Caco-2 (cell line): ENCODE data around the gene TMEM232. TPM values are rescaled to one million over a fixed set of nuclear protein-coding genes. Genes with fewer than 3 reads are reported as not detected.

ENCODE experiments used
- BruUV-seq: library from RNA; stranded (reverse); fragments of 400-500 nt; replicated peaks from 2 replicates; lab custom pipeline; 2021; lab: Mats Ljungman, UMichigan
- CTCF ChIA-PET: fragments of 300-600 bp; sonication (Branson Sonifier 250); formaldehyde crosslinking; loops from one replicate; lab custom pipeline; 2022; ENCODE audit warnings: antibody characterized with exemption; lab: Charles Lee
- POLR2A ChIA-PET: fragments of 300-600 bp; sonication (Branson Sonifier 250); formaldehyde crosslinking; loops from one replicate; lab custom pipeline; 2022; ENCODE audit warnings: antibody characterized with exemption; lab: Charles Lee
- DNase-seq, 2 experiments: peaks; one replicate each; pipeline versions ENCODE4 v3.0.0 to v3.0.0-alpha.2; 2020 to 2022
- H3K27me3 ChIP-seq: replicated peaks from 2 replicates; pipeline ENCODE4 v1.6.0; 2011; ENCODE audit warnings: low read length; ENCODE audit not compliant: control insufficient read depth, insufficient read depth
- H3K36me3 ChIP-seq: 2 replicates; pipeline ENCODE4 v1.5.1; 2011; ENCODE audit warnings: low read length; ENCODE audit not compliant: control insufficient read depth, insufficient read depth
- H3K4me1 ChIP-seq: fragments of 250-450 bp; sonication (Bioruptor Pico); 2 replicates; pipeline ENCODE4 v1.5.1; 2020; ENCODE audit warnings: mild to moderate bottlenecking
- H3K4me3 ChIP-seq: 2 replicates; pipeline ENCODE4 v1.5.1; 2011; ENCODE audit warnings: low read depth, mild to moderate bottlenecking, control low read depth, low read length
- H3K9me3 ChIP-seq: fragments of 250-450 bp; sonication (Bioruptor Pico); 2 replicates; pipeline ENCODE4 v1.5.1; 2020; ENCODE audit warnings: mild to moderate bottlenecking, moderate library complexity
- H3K27ac Mint-ChIP-seq: one replicate; pipeline ENCODE4 v1.8.0; 2022; ENCODE audit warnings: mixed read lengths; ENCODE audit not compliant: unreplicated experiment
- H3K27me3 Mint-ChIP-seq: one replicate; pipeline ENCODE4 v1.8.0; 2022; ENCODE audit warnings: mixed read lengths; ENCODE audit not compliant: insufficient read depth, unreplicated experiment
- H3K36me3 Mint-ChIP-seq: one replicate; pipeline ENCODE4 v1.8.0; 2022; ENCODE audit warnings: mild to moderate bottlenecking, mixed read lengths; ENCODE audit not compliant: insufficient read depth, unreplicated experiment
- H3K4me1 Mint-ChIP-seq: one replicate; pipeline ENCODE4 v1.8.0; 2022; ENCODE audit warnings: low read depth, mixed read lengths; ENCODE audit not compliant: unreplicated experiment
- H3K4me3 Mint-ChIP-seq: one replicate; pipeline ENCODE4 v1.8.0; 2022; ENCODE audit warnings: mild to moderate bottlenecking, moderate library complexity, mixed read lengths; ENCODE audit not compliant: unreplicated experiment
- H3K9me3 Mint-ChIP-seq: one replicate; pipeline ENCODE4 v1.8.0; 2022; ENCODE audit warnings: mixed read lengths; ENCODE audit not compliant: unreplicated experiment
- CTCF ChIP-seq, 2 experiments: fragments of 200-600 bp in 1 of 2; IDR thresholded peaks; 1 replicate in 1 of 2; 2 replicates in 1 of 2; pipeline versions ENCODE4 v1.5.1 to v1.8.0; 2011 to 2022; ENCODE audit warnings: antibody characterized with exemption in 1 of 2, control low read depth in 1 of 2, inconsistent platforms in 1 of 2, low read depth in 1 of 2, low read length in 1 of 2, mild to moderate bottlenecking in 1 of 2, moderate library complexity in 1 of 2; ENCODE audit not compliant: insufficient read depth in 1 of 2, severe bottlenecking in 1 of 2, unreplicated experiment in 1 of 2
- intact Hi-C: fragments of 100-400 bp; cut with micrococcal nuclease; formaldehyde crosslinking; loops from one replicate; pipeline ENCODE4 v1.10.0; 2022; ENCODE audit not compliant: unreplicated experiment
- total RNA-seq: library from RNA; stranded (reverse); gene quantifications from 2 replicates; pipeline ENCODE4 v1.2.3, GENCODE V29; 2022

Gene TMEM232
- total RNA-seq, 1 experiment from 2014 or later: 0.34 TPM

- H3K27me3 ChIP-seq: no peaks in the 10 kb centered on the region
- ChIA-PET POLR2A (no interaction called here), CTCF (no interaction called here)
- no peaks in the 10 kb centered on the region for H3K4me1 ChIP-seq
- no peaks in the 10 kb centered on the region for H3K4me1 Mint-ChIP-seq
- H3K36me3 Mint-ChIP-seq: no peaks in the 10 kb centered on the region
- no peak overlapping the region for H3K4me3 ChIP-seq
- DNase-seq: no peak
- no TSS peak for BruUV-seq
- H3K9me3 Mint-ChIP-seq: no peaks in the 10 kb centered on the region
- H3K27ac Mint-ChIP-seq: no peak overlapping the region
- no peaks in the 10 kb centered on the region for H3K36me3 ChIP-seq
- no peak for TF ChIP-seq CTCF (IDR thresholded peaks at IDR 0.05; ENCODE audit: insufficient read depth in 1 of 2, low read depth in 1 of 2, low read length in 1 of 2, severe bottlenecking in 1 of 2, unreplicated experiment in 1 of 2)
- H3K27me3 Mint-ChIP-seq: no peaks in the 10 kb centered on the region
- no peak overlapping the region for H3K4me3 Mint-ChIP-seq
- no peaks in the 10 kb centered on the region for H3K9me3 ChIP-seq
- intact Hi-C loops: no loop called here
Measured at GRCh38 chr5:110496276-110496675, 230.2 kb downstream of the TMEM232 start.

GRCh38 chr5:110492446-110492845 lies 234.0 kb downstream of the TMEM232 start:
- ChIA-PET CTCF (no interaction called here), POLR2A (no interaction called here)
- intact Hi-C loops: no loop called here
- Histone ChIP-seq H3K9me3 (no peaks in the 10 kb centered on the region), H3K4me3 (no peak overlapping the region), H3K4me1 (no peaks in the 10 kb centered on the region), H3K27me3 (no peaks in the 10 kb centered on the region), H3K36me3 (no peaks in the 10 kb centered on the region)
- no TSS peak for BruUV-seq
- Mint-ChIP-seq H3K27me3 (peaks cover 6% of the 10 kb centered on the region), H3K9me3 (no peaks in the 10 kb centered on the region), H3K4me1 (no peaks in the 10 kb centered on the region), H3K27ac (no peak overlapping the region), H3K36me3 (no peaks in the 10 kb centered on the region), H3K4me3 (no peak overlapping the region)
- DNase-seq: no peak
- no peak for TF ChIP-seq CTCF (IDR thresholded peaks at IDR 0.05; ENCODE audit: insufficient read depth in 1 of 2, low read depth in 1 of 2, low read length in 1 of 2, severe bottlenecking in 1 of 2, unreplicated experiment in 1 of 2)

GRCh38 chr5:110478895-110479294 lies 247.6 kb downstream of the TMEM232 start:
- Mint-ChIP-seq H3K9me3 (no peaks in the 10 kb centered on the region), H3K36me3 (no peaks in the 10 kb centered on the region), H3K27me3 (no peaks in the 10 kb centered on the region), H3K4me3 (no peak overlapping the region), H3K27ac (no peak overlapping the region), H3K4me1 (no peaks in the 10 kb centered on the region)
- no TSS peak for BruUV-seq
- Histone ChIP-seq H3K9me3 (no peaks in the 10 kb centered on the region), H3K27me3 (no peaks in the 10 kb centered on the region), H3K36me3 (no peaks in the 10 kb centered on the region), H3K4me3 (no peak overlapping the region), H3K4me1 (no peaks in the 10 kb centered on the region)
- no peak for DNase-seq
- intact Hi-C loops: no loop called here
- POLR2A ChIA-PET: no interaction called here
- no peak for TF ChIP-seq CTCF (IDR thresholded peaks at IDR 0.05; ENCODE audit: insufficient read depth in 1 of 2, low read depth in 1 of 2, low read length in 1 of 2, severe bottlenecking in 1 of 2, unreplicated experiment in 1 of 2)
- CTCF ChIA-PET: no interaction called here
